ENCODE results near the gene SLC30A2. TPM values are rescaled to one million over a fixed set of nuclear protein-coding genes. Genes with fewer than 3 reads are reported as not detected.

SLC30A2 gene
- total RNA-seq, 2 donors from 2014 or later, result 0.05 to 0.34 TPM

DNA sequence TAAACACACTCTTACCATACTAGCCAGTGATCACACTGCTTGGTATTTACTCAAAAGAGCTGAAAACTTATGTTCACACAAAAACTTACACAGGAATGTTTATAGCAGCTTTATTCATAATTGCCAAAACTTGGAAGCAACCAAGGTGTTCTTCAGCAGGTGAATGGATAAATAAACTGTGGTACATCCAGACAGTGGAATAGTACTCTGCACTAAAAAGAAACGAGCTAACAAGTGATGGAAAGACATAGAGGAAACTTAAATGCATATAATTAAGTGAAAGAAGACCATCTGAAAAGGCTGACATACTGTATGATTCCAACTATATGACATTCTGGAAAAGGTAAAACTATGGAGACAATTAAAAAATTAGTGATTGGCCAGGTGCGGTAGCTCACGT is 45.0 kb upstream of the SLC30A2 start:
- H3K4me1 ChIP-seq (replicated peaks), result no peaks in the 10 kb centered on the region
- H3K36me3 ChIP-seq, result no peaks in the 10 kb centered on the region
- H3K27me3 ChIP-seq (replicated peaks; ENCODE audit: insufficient read depth), result no peaks in the 10 kb centered on the region
- no peak overlapping the region for H3K4me3 ChIP-seq
- intact Hi-C loops (cut with DNase I), result no loop called here
- 93% methylated on average over 3 of the region's 3 CpGs for WGBS
- no peaks in the 10 kb centered on the region for H3K9me3 ChIP-seq
- no peak for DNase-seq (ENCODE audit: low spot score)
- TF ChIP-seq POLR2AphosphoS5 (IDR thresholded peaks at IDR 0.05) (no peak), CTCF (IDR thresholded peaks at IDR 0.05) (no peak), POLR2A (IDR thresholded peaks at IDR 0.05) (no peak)
- H3K27ac ChIP-seq, result no peak overlapping the region

- no peak overlapping the region for H3K27ac ChIP-seq
- 93% methylated on average over 3 of the region's 3 CpGs for WGBS
- no peak for DNase-seq (ENCODE audit: low spot score)
- no peaks in the 10 kb centered on the region for H3K36me3 ChIP-seq
- intact Hi-C loops (cut with DNase I), result no loop called here
- no peak for TF ChIP-seq CTCF (IDR thresholded peaks at IDR 0.05)
- no peak for TF ChIP-seq POLR2AphosphoS5 (IDR thresholded peaks at IDR 0.05)
- no peak for TF ChIP-seq POLR2A (IDR thresholded peaks at IDR 0.05)
- no peak overlapping the region for H3K4me3 ChIP-seq
- no peaks in the 10 kb centered on the region for H3K4me1 ChIP-seq (replicated peaks)
- peaks cover 2% of the 10 kb centered on the region for H3K27me3 ChIP-seq (replicated peaks; ENCODE audit: insufficient read depth)
- no peaks in the 10 kb centered on the region for H3K9me3 ChIP-seq
Observed at GRCh38 chr1:26089125-26089524, 43.2 kb upstream of the SLC30A2 start.

DNA sequence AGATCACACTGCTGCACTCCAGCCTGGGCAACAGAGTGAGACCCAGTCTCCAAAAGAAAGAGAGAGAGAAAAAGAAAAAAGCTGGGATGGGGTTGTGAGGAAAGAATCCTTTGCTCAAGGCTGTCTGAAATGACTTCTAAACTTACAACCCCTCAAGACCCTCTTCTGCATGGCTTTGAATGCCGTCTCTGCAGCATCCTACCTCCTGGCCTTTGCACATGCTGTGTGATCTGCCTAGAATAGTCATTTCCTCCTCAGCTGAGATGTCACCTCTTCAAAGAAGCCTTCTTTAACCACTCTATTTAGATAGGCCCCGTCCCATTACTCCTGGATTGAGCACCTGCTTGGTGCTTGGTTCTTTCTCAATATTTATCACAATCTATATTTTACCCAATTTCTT is 38.9 kb upstream of the SLC30A2 start:
- H3K4me1 ChIP-seq (replicated peaks), result no peaks in the 10 kb centered on the region
- H3K27me3 ChIP-seq (replicated peaks; ENCODE audit: insufficient read depth), result peaks cover 2% of the 10 kb centered on the region
- no peak for DNase-seq (ENCODE audit: low spot score)
- intact Hi-C loops (cut with DNase I), result no loop called here
- WGBS, result 95% methylated on average over 2 of the region's 2 CpGs
- H3K27ac ChIP-seq, result no peak overlapping the region
- no peaks in the 10 kb centered on the region for H3K9me3 ChIP-seq
- no peaks in the 10 kb centered on the region for H3K36me3 ChIP-seq
- no peak for TF ChIP-seq CTCF (IDR thresholded peaks at IDR 0.05)
- no peak overlapping the region for H3K4me3 ChIP-seq

DNA sequence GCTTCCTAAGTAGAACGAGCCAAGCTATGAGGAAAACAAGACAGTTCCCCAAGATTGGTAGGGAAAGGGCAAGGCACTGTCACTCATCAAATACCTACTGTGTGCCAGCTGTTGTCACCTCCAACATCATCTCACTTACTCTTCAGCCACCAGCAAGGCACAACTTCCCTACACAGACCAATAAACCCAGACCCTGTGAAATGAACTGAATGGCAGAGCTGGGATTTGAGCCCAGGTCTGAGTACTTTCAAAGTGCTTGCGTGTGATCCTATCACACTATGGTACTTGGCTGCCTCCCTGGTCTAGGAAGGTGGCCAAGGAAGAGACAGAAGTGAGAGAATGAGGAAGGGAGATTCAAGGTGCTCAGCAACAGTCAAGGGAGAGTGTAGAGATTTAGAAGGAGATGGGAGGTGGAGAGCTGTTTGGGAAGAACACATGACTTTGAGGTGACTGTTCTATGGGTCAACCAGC is 38.2 kb upstream of the SLC30A2 start:
- H3K4me1 ChIP-seq (replicated peaks), result no peaks in the 10 kb centered on the region
- H3K36me3 ChIP-seq, result no peaks in the 10 kb centered on the region
- WGBS, result 26% methylated on average over 2 of the region's 2 CpGs
- no peak overlapping the region for H3K27ac ChIP-seq
- intact Hi-C loops (cut with DNase I), result no loop called here
- DNase-seq (ENCODE audit: low spot score), result peak; percentile 55
- H3K9me3 ChIP-seq, result no peaks in the 10 kb centered on the region
- no peak overlapping the region for H3K4me3 ChIP-seq
- H3K27me3 ChIP-seq (replicated peaks; ENCODE audit: insufficient read depth), result peaks cover 2% of the 10 kb centered on the region
- TF ChIP-seq CTCF (IDR thresholded peaks at IDR 0.05) (no peak), POLR2AphosphoS5 (IDR thresholded peaks at IDR 0.05) (peak; percentile 71)

DNA sequence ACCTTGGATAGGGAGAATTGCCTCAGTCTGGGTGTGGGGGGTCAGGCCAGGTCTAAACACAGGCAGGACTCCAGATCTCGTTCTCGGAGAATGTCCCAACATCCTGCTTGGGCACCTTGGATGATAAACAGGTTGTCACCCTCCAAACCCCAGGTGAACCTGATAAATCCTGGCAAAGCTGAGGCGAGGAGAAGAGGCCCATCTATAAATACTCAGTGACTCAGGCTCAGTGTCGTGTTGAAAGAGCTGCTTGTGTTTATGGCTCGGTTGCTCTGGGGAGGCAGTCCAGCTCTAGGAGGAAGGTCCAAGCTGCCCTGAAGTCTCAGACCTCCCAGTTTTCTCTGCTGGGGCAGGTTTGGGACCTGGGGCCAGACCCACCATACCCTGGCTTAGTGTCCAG is 37.3 kb upstream of the SLC30A2 start:
- Histone ChIP-seq H3K4me3 (no peak overlapping the region), H3K27ac (no peak overlapping the region), H3K4me1 (replicated peaks) (no peaks in the 10 kb centered on the region), H3K27me3 (replicated peaks; ENCODE audit: insufficient read depth) (peaks cover 2% of the 10 kb centered on the region), H3K36me3 (no peaks in the 10 kb centered on the region), H3K9me3 (no peaks in the 10 kb centered on the region)
- TF ChIP-seq POLR2A (IDR thresholded peaks at IDR 0.05), result no peak
- TF ChIP-seq POLR2AphosphoS5 (IDR thresholded peaks at IDR 0.05), result no peak
- no peak for TF ChIP-seq CTCF (IDR thresholded peaks at IDR 0.05)
- no peak for DNase-seq (ENCODE audit: low spot score)
- WGBS, result 39% methylated on average over 5 of the region's 5 CpGs
- intact Hi-C loops (cut with DNase I), result no loop called here
